Measurements from ENCODE around the gene GAR1.

The GAR1 gene

GRCh38 chr4:109872950-109873656 lies 57.5 kb downstream of the GAR1 start:
- H3K9ac ChIP-seq (ENCODE audit: low read depth, low read length), result no peak overlapping the region
- no peaks in the 10 kb centered on the region for H3K9me3 ChIP-seq (ENCODE audit: insufficient read depth, low read depth, low read length)
- H3K27me3 ChIP-seq (ENCODE audit: insufficient read depth, low read length), result no peaks in the 10 kb centered on the region
- no peak overlapping the region for H3K27ac ChIP-seq (ENCODE audit: low read depth, low read length)
- no peak overlapping the region for H3K4me3 ChIP-seq (ENCODE audit: low read length)
- no peaks in the 10 kb centered on the region for H3K36me3 ChIP-seq (ENCODE audit: insufficient read depth, low read length)
- no peaks in the 10 kb centered on the region for H3K4me1 ChIP-seq (ENCODE audit: insufficient read depth, low read length)
- WGBS, result 93% methylated on average over 6 of the region's 6 CpGs

GRCh38 chr4:109873791-109874514 lies 58.4 kb downstream of the GAR1 start:
- 79% methylated on average over 11 of the region's 11 CpGs for WGBS
- H3K27ac ChIP-seq (ENCODE audit: low read depth, low read length), result no peak overlapping the region
- H3K4me3 ChIP-seq (ENCODE audit: low read length), result no peak overlapping the region
- H3K27me3 ChIP-seq (ENCODE audit: insufficient read depth, low read length), result no peaks in the 10 kb centered on the region
- no peaks in the 10 kb centered on the region for H3K4me1 ChIP-seq (ENCODE audit: insufficient read depth, low read length)
- H3K36me3 ChIP-seq (ENCODE audit: insufficient read depth, low read length), result no peaks in the 10 kb centered on the region
- no peak overlapping the region for H3K9ac ChIP-seq (ENCODE audit: low read depth, low read length)
- no peaks in the 10 kb centered on the region for H3K9me3 ChIP-seq (ENCODE audit: insufficient read depth, low read depth, low read length)
